ENCODE results near the gene TBC1D5.

TBC1D5 gene

GRCh38 chr3:17444865-17445264 is 297.6 kb downstream of the TBC1D5 start:
- no peak overlapping the region for H3K27ac ChIP-seq
- no peak for TF ChIP-seq Cebpa-rat (IDR thresholded peaks at IDR 0.05)
- H3K4me3 ChIP-seq: no peak overlapping the region
- no peaks in the 10 kb centered on the region for H3K27me3 ChIP-seq
- H3K9ac ChIP-seq: no peak overlapping the region
- H3K4me2 ChIP-seq: no peak overlapping the region
- peaks cover 0 to 20% (median 9%) of the 10 kb centered on the region in 11 experiments; a peak in 10 of 22 replicates for H3K9me3 ChIP-seq (replicated peaks in 1 of 11)
- H3K36me3 ChIP-seq: peaks cover 0 to 16% (median 11%) of the 10 kb centered on the region in 11 experiments; a peak in 9 of 22 replicates
- no peaks in the 10 kb centered on the region for H4K20me1 ChIP-seq
- H3K4me1 ChIP-seq: peaks cover 0 to 15% (median 0%) of the 10 kb centered on the region in 10 experiments; a peak in 4 of 20 replicates

GRCh38 chr3:17443142-17443541 is 299.3 kb downstream of the TBC1D5 start:
- H3K9ac ChIP-seq: no peak overlapping the region
- TF ChIP-seq Cebpa-rat (IDR thresholded peaks at IDR 0.05): no peak
- H3K4me3 ChIP-seq: no peak overlapping the region
- no peaks in the 10 kb centered on the region for H4K20me1 ChIP-seq
- H3K4me1 ChIP-seq: peaks cover 0 to 15% (median 0%) of the 10 kb centered on the region in 10 experiments; a peak in 4 of 20 replicates
- H3K9me3 ChIP-seq (replicated peaks in 1 of 11): peaks cover 0 to 19% (median 12%) of the 10 kb centered on the region in 11 experiments; a peak in 16 of 22 replicates
- no peaks in the 10 kb centered on the region for H3K27me3 ChIP-seq
- H3K4me2 ChIP-seq: peak overlapping the region in 2 of 11 experiments; percentile 3 to 28; a peak in 2 of 22 replicates
- H3K36me3 ChIP-seq: peaks cover 0 to 14% (median 9%) of the 10 kb centered on the region in 11 experiments; a peak in 8 of 22 replicates
- peak overlapping the region in 1 of 11 experiments; percentile 22; a peak in 1 of 22 replicates for H3K27ac ChIP-seq

GRCh38 chr3:17442332-17443049 is 299.9 kb downstream of the TBC1D5 start:
- H3K9me3 ChIP-seq (replicated peaks in 1 of 11): peaks cover 0 to 22% (median 14%) of the 10 kb centered on the region in 11 experiments; a peak in 16 of 22 replicates
- H3K27ac ChIP-seq: peak overlapping the region in 1 of 11 experiments; percentile 22; a peak in 1 of 22 replicates
- H3K4me1 ChIP-seq: peaks cover 0 to 15% (median 0%) of the 10 kb centered on the region in 10 experiments; a peak in 4 of 20 replicates
- no peak overlapping the region for H3K9ac ChIP-seq
- TF ChIP-seq Cebpa-rat (IDR thresholded peaks at IDR 0.05): no peak
- H3K27me3 ChIP-seq: no peaks in the 10 kb centered on the region
- peaks cover 0 to 14% (median 9%) of the 10 kb centered on the region in 11 experiments; a peak in 8 of 22 replicates for H3K36me3 ChIP-seq
- no peak overlapping the region for H3K4me3 ChIP-seq
- peak overlapping the region in 2 of 11 experiments; percentile 3 to 28; a peak in 2 of 22 replicates for H3K4me2 ChIP-seq
- no peaks in the 10 kb centered on the region for H4K20me1 ChIP-seq

GRCh38 chr3:17433876-17434275 is 308.6 kb downstream of the TBC1D5 start:
- H3K27ac ChIP-seq: no peak overlapping the region
- H3K27me3 ChIP-seq: no peaks in the 10 kb centered on the region
- H4K20me1 ChIP-seq: peaks cover 0 to 8% (median 0%) of the 10 kb centered on the region in 11 experiments; a peak in 1 of 22 replicates
- no peaks in the 10 kb centered on the region; a peak in 1 of 20 replicates for H3K4me1 ChIP-seq
- no peak overlapping the region for H3K9ac ChIP-seq
- TF ChIP-seq Cebpa-rat (IDR thresholded peaks at IDR 0.05): no peak
- H3K9me3 ChIP-seq (replicated peaks in 1 of 11): peaks cover 11 to 42% (median 24%) of the 10 kb centered on the region in 11 experiments; a peak in 21 of 22 replicates
- H3K4me3 ChIP-seq: no peak overlapping the region
- no peak overlapping the region for H3K4me2 ChIP-seq
- H3K36me3 ChIP-seq: peaks cover 4 to 29% (median 14%) of the 10 kb centered on the region in 11 experiments; a peak in 12 of 22 replicates

GRCh38 chr3:17432236-17432635 is 310.2 kb downstream of the TBC1D5 start:
- peaks cover 0 to 25% (median 11%) of the 10 kb centered on the region in 11 experiments; a peak in 10 of 22 replicates for H3K36me3 ChIP-seq
- peaks cover 8 to 31% (median 18%) of the 10 kb centered on the region in 11 experiments; a peak in 20 of 22 replicates for H3K9me3 ChIP-seq (replicated peaks in 1 of 11)
- H3K27ac ChIP-seq: peak overlapping the region in 1 of 11 experiments; percentile 20; a peak in 1 of 22 replicates
- TF ChIP-seq Cebpa-rat (IDR thresholded peaks at IDR 0.05): no peak
- H3K4me2 ChIP-seq: no peak overlapping the region
- H3K4me3 ChIP-seq: no peak overlapping the region
- H3K9ac ChIP-seq: no peak overlapping the region
- H3K27me3 ChIP-seq: no peaks in the 10 kb centered on the region
- no peaks in the 10 kb centered on the region; a peak in 1 of 20 replicates for H3K4me1 ChIP-seq
- peaks cover 0 to 8% (median 0%) of the 10 kb centered on the region in 11 experiments; a peak in 1 of 22 replicates for H4K20me1 ChIP-seq

GRCh38 chr3:17431484-17432045 is 310.9 kb downstream of the TBC1D5 start:
- Histone ChIP-seq H3K4me1 (no peaks in the 10 kb centered on the region; a peak in 1 of 20 replicates), H3K36me3 (peaks cover 0 to 25% (median 11%) of the 10 kb centered on the region in 11 experiments; a peak in 9 of 22 replicates), H3K27ac (peak overlapping the region in 1 of 11 experiments; percentile 20; a peak in 1 of 22 replicates), H3K4me3 (no peak overlapping the region), H3K4me2 (no peak overlapping the region), H3K27me3 (no peaks in the 10 kb centered on the region), H4K20me1 (peaks cover 0 to 8% (median 0%) of the 10 kb centered on the region in 11 experiments; a peak in 1 of 22 replicates), H3K9ac (no peak overlapping the region), H3K9me3 (replicated peaks in 1 of 11) (peaks cover 8 to 31% (median 18%) of the 10 kb centered on the region in 11 experiments; a peak in 20 of 22 replicates)
- no peak for TF ChIP-seq Cebpa-rat (IDR thresholded peaks at IDR 0.05)

- H3K27ac ChIP-seq: no peak overlapping the region
- H3K4me1 ChIP-seq: no peaks in the 10 kb centered on the region; a peak in 1 of 20 replicates
- H3K9ac ChIP-seq: no peak overlapping the region
- H3K36me3 ChIP-seq: peaks cover 0 to 25% (median 11%) of the 10 kb centered on the region in 11 experiments; a peak in 9 of 22 replicates
- no peak overlapping the region for H3K4me2 ChIP-seq
- peaks cover 0 to 8% (median 0%) of the 10 kb centered on the region in 11 experiments; a peak in 1 of 22 replicates for H4K20me1 ChIP-seq
- TF ChIP-seq Cebpa-rat (IDR thresholded peaks at IDR 0.05): no peak
- H3K4me3 ChIP-seq: no peak overlapping the region
- peaks cover 8 to 31% (median 18%) of the 10 kb centered on the region in 11 experiments; a peak in 20 of 22 replicates for H3K9me3 ChIP-seq (replicated peaks in 1 of 11)
- no peaks in the 10 kb centered on the region for H3K27me3 ChIP-seq
Observed at GRCh38 chr3:17431004-17431403, 311.4 kb downstream of the TBC1D5 start.

- no peak overlapping the region for H3K4me3 ChIP-seq
- H3K36me3 ChIP-seq: peaks cover 0 to 21% (median 9%) of the 10 kb centered on the region in 11 experiments; a peak in 9 of 22 replicates
- peaks cover 5 to 27% (median 15%) of the 10 kb centered on the region in 11 experiments; a peak in 20 of 22 replicates for H3K9me3 ChIP-seq (replicated peaks in 1 of 11)
- H3K27ac ChIP-seq: no peak overlapping the region
- H3K9ac ChIP-seq: no peak overlapping the region
- H3K27me3 ChIP-seq: no peaks in the 10 kb centered on the region
- no peaks in the 10 kb centered on the region; a peak in 1 of 20 replicates for H3K4me1 ChIP-seq
- no peak overlapping the region for H3K4me2 ChIP-seq
- peaks cover 0 to 8% (median 0%) of the 10 kb centered on the region in 11 experiments; a peak in 1 of 22 replicates for H4K20me1 ChIP-seq
- no peak for TF ChIP-seq Cebpa-rat (IDR thresholded peaks at IDR 0.05)
Observed at GRCh38 chr3:17430582-17430981, 311.8 kb downstream of the TBC1D5 start.

Data from BLaER1 treated with 17β-estradiol and CSF1 and Interleukin-3, amounts not matched to agents 10 nM and 100 nM (cell line).